Measurements from ENCODE around the gene CTRL.

CTRL gene

GRCh38 chr16:67910158-67910557 is 21.5 kb downstream of the CTRL start:
- TF ChIP-seq TCF4 (CRISPR knock-in tag; IDR thresholded peaks at IDR 0.05; ENCODE audit: borderline replicate concordance) (no peak), TOX (CRISPR knock-in tag; IDR thresholded peaks at IDR 0.05; ENCODE audit: borderline replicate concordance) (no peak), POU6F1 (CRISPR knock-in tag; IDR thresholded peaks at IDR 0.05; ENCODE audit: borderline replicate concordance, low read depth) (no peak), CSDC2 (CRISPR knock-in tag; IDR thresholded peaks at IDR 0.05) (no peak), RARB (CRISPR knock-in tag; IDR thresholded peaks at IDR 0.05) (no peak), ZNF8 (CRISPR knock-in tag; IDR thresholded peaks at IDR 0.05) (no peak), PATZ1 (CRISPR knock-in tag; IDR thresholded peaks at IDR 0.05; ENCODE audit: borderline replicate concordance) (no peak), ZC3H10 (CRISPR knock-in tag; IDR thresholded peaks at IDR 0.05) (no peak), BACH2 (CRISPR knock-in tag; IDR thresholded peaks at IDR 0.05; ENCODE audit: borderline replicate concordance) (no peak), CREB5 (CRISPR knock-in tag; IDR thresholded peaks at IDR 0.05; ENCODE audit: low read depth) (no peak), ISL1 (CRISPR knock-in tag; IDR thresholded peaks at IDR 0.05) (no peak)
- peak; percentile 88 for ATAC-seq

GRCh38 chr16:67909056-67909742 is 22.5 kb downstream of the CTRL start:
- no peak for ATAC-seq
- TF ChIP-seq CREB5 (CRISPR knock-in tag; IDR thresholded peaks at IDR 0.05; ENCODE audit: low read depth) (no peak), ISL1 (CRISPR knock-in tag; IDR thresholded peaks at IDR 0.05) (no peak), ZFP30 (CRISPR knock-in tag; IDR thresholded peaks at IDR 0.05) (no peak), ZC3H10 (CRISPR knock-in tag; IDR thresholded peaks at IDR 0.05) (no peak), ZNF565 (CRISPR knock-in tag; conservative IDR thresholded peaks at IDR 0.05; ENCODE audit: low read depth) (no peak), SNAI2 (CRISPR knock-in tag; IDR thresholded peaks at IDR 0.05) (no peak), RARB (CRISPR knock-in tag; IDR thresholded peaks at IDR 0.05) (no peak), ZNF70 (CRISPR knock-in tag; IDR thresholded peaks at IDR 0.05) (no peak), ZFP3 (CRISPR knock-in tag; IDR thresholded peaks at IDR 0.05) (no peak)

GRCh38 chr16:67907397-67908180 is 24.1 kb downstream of the CTRL start:
- TF ChIP-seq CSDC2 (CRISPR knock-in tag; IDR thresholded peaks at IDR 0.05) (no peak), ISL1 (CRISPR knock-in tag; IDR thresholded peaks at IDR 0.05) (no peak), RARB (CRISPR knock-in tag; IDR thresholded peaks at IDR 0.05) (no peak), TCF4 (CRISPR knock-in tag; IDR thresholded peaks at IDR 0.05; ENCODE audit: borderline replicate concordance) (no peak), TOX (CRISPR knock-in tag; IDR thresholded peaks at IDR 0.05; ENCODE audit: borderline replicate concordance) (no peak), OSR1 (CRISPR knock-in tag; IDR thresholded peaks at IDR 0.05) (no peak), ZFP3 (CRISPR knock-in tag; IDR thresholded peaks at IDR 0.05) (no peak), POU6F1 (CRISPR knock-in tag; IDR thresholded peaks at IDR 0.05; ENCODE audit: borderline replicate concordance, low read depth) (no peak)
- ATAC-seq = no peak

GRCh38 chr16:67902831-67903230 is 28.8 kb downstream of the CTRL start:
- no peak for ATAC-seq
- TF ChIP-seq BACH2 (CRISPR knock-in tag; IDR thresholded peaks at IDR 0.05; ENCODE audit: borderline replicate concordance) (no peak), POU6F1 (CRISPR knock-in tag; IDR thresholded peaks at IDR 0.05; ENCODE audit: borderline replicate concordance, low read depth) (no peak), ISL1 (CRISPR knock-in tag; IDR thresholded peaks at IDR 0.05) (no peak), TSHZ2 (CRISPR knock-in tag; IDR thresholded peaks at IDR 0.05) (no peak), ESRRG (CRISPR knock-in tag; IDR thresholded peaks at IDR 0.05) (no peak), ZC3H10 (CRISPR knock-in tag; IDR thresholded peaks at IDR 0.05) (no peak)

All from SK-N-SH treated with all-trans-retinoic acid at 6 μM for 48 hours (cell line).